K562 (cell line): ENCODE measurements around the gene RUVBL1. TPM values are rescaled to one million over a fixed set of nuclear protein-coding genes. Genes with fewer than 3 reads are reported as not detected.

Experiments
- ATF1 ChIP-seq, 2 experiments: fragments of 450-650 bp in 1 of 2; IDR thresholded peaks; 2 replicates each; pipeline ENCODE4 v1.6.1; 2016; ENCODE audit warnings: missing compliant biosample characterization in 1 of 2, missing genetic modification characterization in 1 of 2
- JUN ChIP-seq, 2 experiments: sonication (generic) in 1 of 2; formaldehyde crosslinking in 1 of 2; IDR thresholded peaks; 2 replicates each; pipeline versions ENCODE4 v1.6.1 to v1.8.0; 2012 to 2022; ENCODE audit warnings: borderline replicate concordance in 2 of 2, mild to moderate bottlenecking in 2 of 2, improper control_type of control experiment in 1 of 2, low read depth in 1 of 2, low read length in 1 of 2, missing genetic modification reagents in 1 of 2
- NCOA4 ChIP-seq: fragments of 450-650 bp; IDR thresholded peaks from 2 replicates; pipeline ENCODE4 v1.6.1; 2018; ENCODE audit warnings: mild to moderate bottlenecking; ENCODE audit not compliant: partially characterized antibody
- TAF1 ChIP-seq: IDR thresholded peaks from 2 replicates; pipeline ENCODE4 v1.6.1; 2011; ENCODE audit warnings: mild to moderate bottlenecking, low read length, moderate library complexity; ENCODE audit not compliant: insufficient read depth, control insufficient read depth, severe bottlenecking; ENCODE audit errors: extremely low read depth
- polyA plus RNA-seq, 8 experiments: library from polyadenylated mRNA; depleted of rRNA in 4 of 8; stranded (reverse) in 5 of 8; unstranded in 3 of 8; fragments of >200 nt; fragmentation: Nextera tagmentation in 2 of 8; fragmentation: Illumina TruSeq in 1 of 8; extraction: Ambion mirVana in 2 of 8; extraction: Trizol in 1 of 8; gene quantifications; 2 replicates each; pipeline versions ENCODE4 v1.2.1 to v1.2.3, GENCODE V29; 2011 to 2014; ENCODE audit warnings: inconsistent platforms in 1 of 8, missing spikeins in 1 of 8
- total RNA-seq, 7 experiments: library from RNA; depleted of rRNA in 6 of 7; stranded (reverse); fragments of >200 nt in 6 of 7; fragmentation: Illumina TruSeq in 2 of 7; extraction: Trizol in 2 of 7; gene quantifications; 2 replicates each; pipeline versions ENCODE4 v1.2.1 to v1.2.3, GENCODE V29; 2011 to 2021; ENCODE audit warnings: low replicate concordance in 1 of 7
- TF ChIP-seq, protein P1 (sequence below): fragments of 150-350 bp; IDR thresholded peaks from 2 replicates; pipeline ENCODE4 v1.6.1; 2014; ENCODE audit warnings: low read depth, mild to moderate bottlenecking, low read length, borderline replicate concordance
- TF ChIP-seq, protein P2 (sequence below), 2 experiments: IDR thresholded peaks in 1 of 2; conservative IDR thresholded peaks in 1 of 2; 2 replicates each; pipeline ENCODE4 v1.6.1; 2016; ENCODE audit warnings: low read depth in 2 of 2, mild to moderate bottlenecking in 1 of 2, missing compliant biosample characterization in 1 of 2, missing genetic modification characterization in 1 of 2, moderate library complexity in 1 of 2

The RUVBL1 gene
- total and polyA plus RNA-seq, 9 of the 15 experiments (the other 6 are each of a cell fraction or from before 2014, with no cell fraction given), result 20.7 to 147 (median 113) TPM

DNA sequence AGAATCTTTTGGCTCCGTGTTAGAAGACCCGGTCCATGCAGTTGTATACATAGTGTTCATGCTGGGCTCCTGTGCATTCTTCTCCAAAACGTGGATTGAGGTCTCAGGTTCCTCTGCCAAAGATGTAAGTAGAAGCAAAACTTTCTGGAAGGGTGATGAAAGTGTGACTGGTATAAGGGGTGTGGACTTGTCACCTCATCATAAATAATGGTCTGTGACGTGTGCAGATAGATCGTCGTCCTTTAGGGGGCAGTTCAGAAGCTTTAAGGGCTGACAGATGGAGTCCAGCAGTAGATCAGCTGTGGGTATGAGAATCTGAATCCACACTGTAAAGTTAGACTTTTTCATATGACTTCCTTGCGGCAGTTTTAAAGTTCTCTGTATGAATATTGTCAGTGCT is 56.1 kb downstream of the RUVBL1 start (continued):
- TF ChIP-seq, protein P1, sequence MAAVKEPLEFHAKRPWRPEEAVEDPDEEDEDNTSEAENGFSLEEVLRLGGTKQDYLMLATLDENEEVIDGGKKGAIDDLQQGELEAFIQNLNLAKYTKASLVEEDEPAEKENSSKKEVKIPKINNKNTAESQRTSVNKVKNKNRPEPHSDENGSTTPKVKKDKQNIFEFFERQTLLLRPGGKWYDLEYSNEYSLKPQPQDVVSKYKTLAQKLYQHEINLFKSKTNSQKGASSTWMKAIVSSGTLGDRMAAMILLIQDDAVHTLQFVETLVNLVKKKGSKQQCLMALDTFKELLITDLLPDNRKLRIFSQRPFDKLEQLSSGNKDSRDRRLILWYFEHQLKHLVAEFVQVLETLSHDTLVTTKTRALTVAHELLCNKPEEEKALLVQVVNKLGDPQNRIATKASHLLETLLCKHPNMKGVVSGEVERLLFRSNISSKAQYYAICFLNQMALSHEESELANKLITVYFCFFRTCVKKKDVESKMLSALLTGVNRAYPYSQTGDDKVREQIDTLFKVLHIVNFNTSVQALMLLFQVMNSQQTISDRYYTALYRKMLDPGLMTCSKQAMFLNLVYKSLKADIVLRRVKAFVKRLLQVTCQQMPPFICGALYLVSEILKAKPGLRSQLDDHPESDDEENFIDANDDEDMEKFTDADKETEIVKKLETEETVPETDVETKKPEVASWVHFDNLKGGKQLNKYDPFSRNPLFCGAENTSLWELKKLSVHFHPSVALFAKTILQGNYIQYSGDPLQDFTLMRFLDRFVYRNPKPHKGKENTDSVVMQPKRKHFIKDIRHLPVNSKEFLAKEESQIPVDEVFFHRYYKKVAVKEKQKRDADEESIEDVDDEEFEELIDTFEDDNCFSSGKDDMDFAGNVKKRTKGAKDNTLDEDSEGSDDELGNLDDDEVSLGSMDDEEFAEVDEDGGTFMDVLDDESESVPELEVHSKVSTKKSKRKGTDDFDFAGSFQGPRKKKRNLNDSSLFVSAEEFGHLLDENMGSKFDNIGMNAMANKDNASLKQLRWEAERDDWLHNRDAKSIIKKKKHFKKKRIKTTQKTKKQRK, result no peak
- TF ChIP-seq JUN (IDR thresholded peaks at IDR 0.05; ENCODE audit: borderline replicate concordance, low read depth, low read length), result no peak
- no peak for TF ChIP-seq JUN (CRISPR knock-in tag; IDR thresholded peaks at IDR 0.05; ENCODE audit: borderline replicate concordance)
- TF ChIP-seq NCOA4, result no peak
- no peak for TF ChIP-seq TAF1
- TF ChIP-seq, protein P2, sequence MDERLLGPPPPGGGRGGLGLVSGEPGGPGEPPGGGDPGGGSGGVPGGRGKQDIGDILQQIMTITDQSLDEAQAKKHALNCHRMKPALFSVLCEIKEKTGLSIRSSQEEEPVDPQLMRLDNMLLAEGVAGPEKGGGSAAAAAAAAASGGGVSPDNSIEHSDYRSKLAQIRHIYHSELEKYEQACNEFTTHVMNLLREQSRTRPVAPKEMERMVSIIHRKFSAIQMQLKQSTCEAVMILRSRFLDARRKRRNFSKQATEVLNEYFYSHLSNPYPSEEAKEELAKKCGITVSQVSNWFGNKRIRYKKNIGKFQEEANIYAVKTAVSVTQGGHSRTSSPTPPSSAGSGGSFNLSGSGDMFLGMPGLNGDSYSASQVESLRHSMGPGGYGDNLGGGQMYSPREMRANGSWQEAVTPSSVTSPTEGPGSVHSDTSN (CRISPR knock-in tag; IDR thresholded peaks at IDR 0.05; ENCODE audit: low read depth), result peak; percentile 20; the same call in 1 of the 2 replicates
- TF ChIP-seq, protein P2 (tag; conservative IDR thresholded peaks at IDR 0.05; ENCODE audit: low read depth), result peak; percentile 91
- TF ChIP-seq ATF1 (CRISPR knock-in tag; IDR thresholded peaks at IDR 0.05), result no peak
- peak; percentile 53 for TF ChIP-seq ATF1 (tag; IDR thresholded peaks at IDR 0.05)
